ELF-1 (cell line): ENCODE results near the gene GTF3A.
A peak's percentile ranks its signal among the peaks of the same experiment; 100 is the strongest.

Source experiments
- DNase-seq: peaks from one replicate; pipeline ENCODE4 v3.0.0-alpha.2; 2016; ENCODE audit warnings: low read depth, low spot score

The GTF3A gene

GRCh38 chr13:27448308-27448707 is 23.9 kb downstream of the GTF3A start:
- no peak for DNase-seq

DNA sequence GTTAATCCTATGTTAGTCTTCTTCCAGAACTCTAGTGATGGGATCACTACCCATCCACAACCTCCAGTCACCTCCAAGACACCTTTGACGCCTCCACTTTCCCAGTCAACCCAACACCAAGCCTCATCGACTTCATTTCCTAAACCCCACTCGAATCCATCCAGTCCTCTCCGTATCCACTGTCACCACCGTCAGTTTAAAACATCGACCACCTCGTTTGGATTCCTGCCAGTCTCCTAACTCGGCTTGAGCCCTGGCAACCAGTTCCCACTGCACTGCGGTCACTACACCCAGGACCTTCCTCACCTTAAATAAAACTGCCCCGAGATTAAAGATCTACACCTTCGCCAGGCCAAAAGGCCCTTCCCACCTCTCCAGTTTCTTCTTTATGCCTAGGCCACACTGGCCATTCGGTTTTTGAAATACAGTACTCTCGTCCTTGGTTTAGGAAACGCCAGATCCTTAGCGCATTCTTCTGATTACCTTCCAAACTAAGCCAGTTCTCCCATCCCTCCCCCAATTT is 24.7 kb downstream of the GTF3A start:
- DNase-seq, result no peak

- peak; percentile 97 for DNase-seq
Observed at GRCh38 chr13:27449936-27450828, 25.8 kb downstream of the GTF3A start, which contains the start of gene MTIF3. TSS of gene MTIF3 (minus strand) at chr13:27450564. CDS start at chr13:27440448, 10,116 bp downstream.

GRCh38 chr13:27450921-27451471 is 26.6 kb downstream of the GTF3A start:
- no peak for DNase-seq

DNA sequence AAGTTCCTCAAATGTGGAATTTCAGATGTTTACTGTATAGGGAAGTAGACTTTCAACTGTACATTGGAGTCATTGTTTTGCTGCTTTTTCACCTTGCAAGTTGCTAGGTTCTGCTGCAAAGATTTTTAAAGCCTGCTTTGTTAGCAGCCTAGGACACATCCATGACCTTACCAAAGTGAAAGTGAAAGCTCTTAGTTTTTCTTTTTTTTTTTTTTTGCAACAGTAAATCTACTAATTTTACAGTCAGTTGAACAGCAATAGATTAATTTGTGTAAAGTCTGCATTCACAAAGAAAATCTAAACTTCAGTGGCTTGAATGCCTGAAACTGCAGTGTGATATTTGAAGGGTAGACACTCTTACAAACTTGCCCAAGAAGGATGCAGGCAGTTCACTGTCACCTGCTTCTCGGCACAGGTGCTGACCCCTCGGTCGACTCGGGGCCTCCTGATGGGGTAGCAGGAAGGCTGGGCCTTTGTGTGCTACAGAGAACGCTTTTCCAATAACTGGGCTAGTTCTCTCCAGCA is 31.0 kb downstream of the GTF3A start:
- DNase-seq, result no peak

DNA sequence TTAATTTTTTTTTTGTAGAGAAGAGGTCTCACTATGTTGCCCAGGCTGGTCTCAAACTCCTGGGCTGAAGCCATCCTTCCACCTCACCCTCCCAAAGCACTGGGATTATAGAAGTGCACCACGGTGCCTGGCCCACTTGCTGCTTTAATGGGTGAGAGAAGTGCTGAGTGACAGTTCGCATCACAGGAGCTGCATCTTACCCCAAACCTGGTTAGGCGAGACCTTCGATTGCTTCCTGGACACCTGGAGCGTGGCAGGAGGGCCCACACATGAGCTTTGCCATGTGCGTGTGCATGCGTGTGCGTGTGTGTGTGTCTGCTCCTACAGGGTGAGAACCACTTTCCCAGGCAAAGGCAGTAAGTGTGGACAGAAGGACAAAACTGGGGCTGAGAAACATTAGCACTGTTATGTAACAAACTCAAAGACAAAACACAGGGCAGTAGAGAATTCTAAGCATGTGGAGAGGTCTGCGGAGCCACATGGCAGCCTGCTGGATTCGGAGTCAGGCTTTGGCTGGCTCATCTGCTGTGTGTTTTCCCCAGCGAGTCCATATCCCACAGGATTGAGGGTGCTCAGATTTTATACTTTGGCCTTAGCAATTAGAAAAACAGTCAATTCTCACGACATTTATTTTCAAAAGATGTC is 37.6 kb downstream of the GTF3A start:
- DNase-seq, result no peak

DNA sequence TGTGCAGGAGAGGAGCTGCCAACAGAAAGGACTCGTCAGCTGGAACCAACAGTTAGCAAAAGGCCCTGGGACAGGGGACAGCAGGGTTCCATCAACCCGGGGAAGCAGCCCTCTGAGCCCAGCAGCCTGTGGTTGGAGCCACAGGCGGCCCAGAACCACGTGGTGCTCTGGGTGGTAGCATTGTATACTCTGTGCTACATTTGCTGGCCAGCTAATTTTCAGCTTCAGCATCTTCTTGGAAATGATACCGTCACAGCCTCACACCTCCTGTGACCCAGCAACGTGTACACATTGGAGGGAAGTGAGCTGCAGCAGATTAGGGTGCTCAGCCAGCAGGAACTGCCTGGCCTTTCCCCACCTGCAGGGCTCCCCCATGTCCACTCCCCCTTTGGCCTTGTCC is 39.1 kb downstream of the GTF3A start:
- DNase-seq, result no peak

GRCh38 chr13:27465611-27466010 is 41.2 kb downstream of the GTF3A start:
- DNase-seq, result no peak

- no peak for DNase-seq
Observed at GRCh38 chr13:27466513-27466912, 42.1 kb downstream of the GTF3A start.

- DNase-seq, result no peak
Observed at GRCh38 chr13:27470075-27470820, 45.8 kb downstream of the GTF3A start.

- DNase-seq, result no peak
Observed at GRCh38 chr13:27472441-27472840, 48.0 kb downstream of the GTF3A start.

- DNase-seq, result no peak
Observed at GRCh38 chr13:27472941-27473340, 48.5 kb downstream of the GTF3A start.

DNA sequence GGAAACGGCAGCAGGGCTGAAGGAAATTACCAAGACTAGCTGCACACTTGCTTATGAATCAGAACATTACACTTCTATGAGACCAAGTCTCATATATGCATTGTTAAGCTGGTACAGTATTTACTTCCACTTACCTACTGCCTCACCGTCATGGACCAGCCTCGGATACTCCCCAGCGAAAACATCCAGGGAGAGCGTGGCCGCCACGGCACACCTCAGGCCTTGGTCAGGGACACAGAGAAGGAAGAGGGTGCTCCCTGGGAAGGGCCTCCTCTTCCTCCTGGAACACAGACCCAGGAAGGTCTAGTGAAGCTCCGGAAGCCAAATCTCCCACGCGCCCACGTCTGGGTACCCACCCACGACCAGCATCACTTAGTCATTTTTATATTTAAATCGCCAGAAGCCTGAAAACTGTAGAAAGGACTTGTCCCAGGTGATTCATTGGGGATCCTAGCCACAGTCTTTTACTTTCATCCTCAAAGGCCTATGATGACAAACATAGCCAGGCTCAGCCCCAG is 50.4 kb downstream of the GTF3A start:
- DNase-seq, result no peak

- DNase-seq, result no peak
Observed at GRCh38 chr13:27476943-27477703, 52.7 kb downstream of the GTF3A start.

DNA sequence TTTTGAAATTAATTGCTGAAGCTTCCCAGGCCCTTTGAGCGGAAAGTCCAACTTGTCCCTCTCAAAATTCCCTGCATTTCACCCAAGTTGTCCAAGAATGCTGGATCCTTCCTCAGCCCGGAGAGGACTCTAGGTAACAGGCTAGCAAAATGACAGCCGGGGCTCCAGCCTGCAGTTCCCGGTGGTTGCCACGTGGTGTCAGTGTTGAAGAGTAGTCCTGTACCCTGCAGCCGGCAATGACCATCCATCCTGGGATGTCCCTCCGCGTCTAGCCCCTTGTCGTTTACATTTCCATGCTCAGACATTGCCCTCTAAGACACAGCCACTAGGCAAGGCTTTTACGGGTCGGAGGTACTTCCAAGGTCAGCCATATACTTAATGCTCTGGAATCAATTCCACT is 57.3 kb downstream of the GTF3A start:
- DNase-seq, result peak; percentile 90

- DNase-seq, result no peak
Observed at GRCh38 chr13:27482983-27483382, 58.6 kb downstream of the GTF3A start.

- DNase-seq, result no peak
Observed at GRCh38 chr13:27483421-27483820, 59.0 kb downstream of the GTF3A start.
